ENCODE results near the gene SYCP1.
"Not testable (repeated sequence)": the region's sequence is repeated elsewhere in the genome, so short reads cannot be mapped to it uniquely, and the experiment has no call there.

The SYCP1 gene

DNA sequence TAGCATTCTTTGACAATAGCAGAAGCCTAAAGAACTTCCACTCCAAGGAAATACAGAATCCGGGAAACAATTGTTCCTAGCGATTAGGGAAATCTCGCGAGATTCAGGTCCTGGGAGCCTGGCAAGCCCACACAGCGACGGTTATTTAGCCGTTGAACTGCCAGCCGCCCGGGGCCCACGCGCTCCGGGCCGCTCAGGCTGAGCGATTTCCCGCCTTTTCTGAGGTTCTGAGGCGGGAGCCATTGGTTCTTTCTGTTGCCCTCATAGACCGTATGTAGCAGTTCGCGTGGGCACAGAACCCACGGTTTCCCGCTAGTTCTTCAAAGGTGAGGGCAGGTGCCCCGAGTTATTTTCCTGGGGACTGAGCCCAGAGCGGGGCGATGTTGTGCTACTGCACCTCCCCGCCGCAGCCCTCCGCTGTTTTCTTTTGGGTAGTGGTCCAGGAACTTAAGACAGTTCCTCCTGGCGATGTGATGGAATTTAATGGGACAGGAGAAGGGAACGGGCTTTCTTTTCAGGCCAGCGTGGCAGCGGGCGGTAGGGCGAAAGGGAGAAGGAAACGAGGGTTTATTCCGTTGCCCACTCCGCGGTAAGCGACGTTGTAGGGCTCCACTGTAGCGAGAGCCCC lies at the start of gene SYCP1:
Gene SYCP1 (plus strand): TSS at position 171 of the 628 bp plus-strand sequence. CDS start 602 bp downstream, outside the sequence.
- no peak for DNase-seq

GRCh38 chr1:114819869-114820268 lies 34.8 kb upstream of the SYCP1 start:
- DNase-seq = no peak

- no peak for DNase-seq
Observed at GRCh38 chr1:114820392-114820791, 34.3 kb upstream of the SYCP1 start.

- DNase-seq = no peak
Observed at GRCh38 chr1:114821978-114822377, 32.7 kb upstream of the SYCP1 start.

DNA sequence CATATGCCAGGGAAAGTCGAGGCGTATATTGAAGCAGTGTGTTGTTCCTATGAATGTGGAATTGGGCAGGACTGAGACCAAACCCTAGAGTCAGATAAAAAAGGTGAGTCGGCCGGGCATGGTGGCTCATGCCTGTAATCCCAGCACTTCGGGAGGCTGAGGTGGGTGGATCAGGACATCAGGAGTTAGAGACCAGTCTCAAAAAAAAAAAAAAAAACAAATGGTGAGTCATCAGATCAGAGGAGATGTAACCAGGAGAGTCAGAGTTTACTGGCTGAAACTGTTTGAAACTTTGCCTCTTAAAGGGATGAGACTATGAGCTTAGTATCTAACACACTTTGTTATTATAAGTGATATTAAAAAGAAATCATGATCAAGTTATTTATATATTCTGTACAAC lies 26.4 kb upstream of the SYCP1 start:
- no peak for DNase-seq

DNA sequence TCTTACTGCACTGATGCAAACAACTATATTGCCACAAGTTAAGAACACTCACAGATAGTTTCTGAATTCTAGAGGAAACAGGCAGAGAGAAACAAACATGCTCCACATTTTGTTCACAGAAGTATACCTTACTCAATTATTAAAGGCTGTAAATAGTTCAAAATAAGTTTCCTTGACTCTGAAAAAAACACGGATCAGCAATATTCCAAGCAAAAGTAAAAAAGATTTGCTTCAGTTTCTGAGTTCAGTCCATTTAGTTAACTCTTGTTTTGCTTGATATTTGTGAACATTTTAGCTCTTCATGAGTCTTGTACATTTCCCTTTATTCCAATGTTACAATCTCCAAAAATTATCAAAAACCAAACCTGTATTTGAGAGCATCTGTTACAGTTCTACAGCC lies 24.6 kb upstream of the SYCP1 start:
- not testable (repeated sequence) for DNase-seq

- DNase-seq = no peak
Observed at GRCh38 chr1:114831276-114831994, 23.2 kb upstream of the SYCP1 start.

- DNase-seq = no peak
Observed at GRCh38 chr1:114832057-114832456, 22.6 kb upstream of the SYCP1 start.

DNA sequence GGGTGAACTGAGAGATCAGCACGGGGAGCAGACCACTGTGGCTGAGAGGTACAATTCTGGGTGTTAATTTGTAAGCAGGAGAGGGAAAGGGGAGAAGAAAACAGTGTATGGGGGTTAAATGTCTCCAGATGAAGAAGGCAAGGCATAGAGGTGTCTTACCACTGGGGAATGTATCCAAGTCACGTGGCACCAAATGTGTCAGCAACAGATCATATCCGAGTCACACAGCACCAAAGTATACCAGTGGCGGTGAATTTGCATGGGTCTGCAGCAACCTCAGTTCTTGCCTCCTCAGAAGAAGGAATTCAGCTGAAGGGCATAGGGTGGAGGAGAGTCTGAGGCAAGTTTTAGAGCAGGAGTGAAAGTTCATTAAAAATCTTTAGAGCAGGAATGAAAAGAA lies 21.2 kb upstream of the SYCP1 start:
- DNase-seq = no peak

- no peak for DNase-seq
Observed at GRCh38 chr1:114844270-114844669, 10.4 kb upstream of the SYCP1 start.

- DNase-seq = no peak
Observed at GRCh38 chr1:114853584-114853983, 1.1 kb upstream of the SYCP1 start.

- DNase-seq = no peak
Observed at GRCh38 chr1:114861384-114861783, 6.7 kb downstream of the SYCP1 start.

GRCh38 chr1:114892194-114892918 lies 37.7 kb downstream of the SYCP1 start:
- no peak for DNase-seq

GRCh38 chr1:114896795-114897194 lies 42.1 kb downstream of the SYCP1 start:
- no peak for DNase-seq

DNA sequence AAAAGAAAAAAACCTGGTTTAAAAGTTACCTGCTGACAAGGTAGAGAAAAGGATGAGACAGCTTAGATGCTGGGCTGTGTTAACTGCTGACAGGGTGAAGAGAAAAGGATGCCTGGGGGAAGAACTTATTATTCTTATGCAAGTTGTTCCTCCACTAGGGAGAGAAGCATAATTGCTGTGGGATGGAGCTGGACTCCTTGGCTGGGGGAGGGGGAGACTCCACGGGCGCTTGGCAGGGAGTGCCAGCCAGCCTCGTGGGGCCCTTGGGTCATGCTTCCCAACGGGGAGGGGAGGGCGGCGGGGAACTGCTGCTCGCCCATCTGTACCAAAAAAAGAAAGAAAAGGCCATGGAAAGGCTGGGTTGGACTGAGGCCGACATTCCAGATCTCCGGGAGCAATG lies 47.2 kb downstream of the SYCP1 start:
- no peak for DNase-seq

GRCh38 chr1:114902343-114902742 lies 47.7 kb downstream of the SYCP1 start:
- DNase-seq = no peak

- no peak for DNase-seq
Observed at GRCh38 chr1:114903480-114903879, 48.8 kb downstream of the SYCP1 start.

- DNase-seq = not testable (repeated sequence)
Observed at GRCh38 chr1:114915720-114916119, 61.1 kb downstream of the SYCP1 start.

DNA sequence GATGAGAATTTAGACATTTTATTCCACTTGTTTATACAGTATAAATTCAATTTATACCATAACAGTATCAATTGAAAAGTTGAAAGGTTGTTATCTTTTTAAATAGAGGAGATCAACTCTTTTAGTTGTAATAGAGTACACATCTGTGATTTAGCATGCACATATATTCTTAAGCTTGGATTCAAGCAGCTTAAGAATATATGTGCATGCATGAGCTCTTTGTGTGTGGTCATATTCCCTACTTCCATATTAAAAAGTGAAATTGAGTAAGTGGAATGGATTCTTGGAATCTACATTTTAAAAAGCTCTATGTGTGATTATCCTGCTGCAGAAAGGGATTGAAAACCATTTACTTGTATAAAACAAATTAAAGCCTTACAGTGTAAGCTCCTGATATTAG lies 71.9 kb downstream of the SYCP1 start:
- no peak for DNase-seq

- DNase-seq = no peak
Observed at GRCh38 chr1:114927401-114927800, 72.7 kb downstream of the SYCP1 start.

- DNase-seq = peak; percentile 10
Observed at GRCh38 chr1:114956570-114956969, 101.9 kb downstream of the SYCP1 start.

- no peak for DNase-seq
Observed at GRCh38 chr1:114959423-114959822, 104.8 kb downstream of the SYCP1 start.

DNA sequence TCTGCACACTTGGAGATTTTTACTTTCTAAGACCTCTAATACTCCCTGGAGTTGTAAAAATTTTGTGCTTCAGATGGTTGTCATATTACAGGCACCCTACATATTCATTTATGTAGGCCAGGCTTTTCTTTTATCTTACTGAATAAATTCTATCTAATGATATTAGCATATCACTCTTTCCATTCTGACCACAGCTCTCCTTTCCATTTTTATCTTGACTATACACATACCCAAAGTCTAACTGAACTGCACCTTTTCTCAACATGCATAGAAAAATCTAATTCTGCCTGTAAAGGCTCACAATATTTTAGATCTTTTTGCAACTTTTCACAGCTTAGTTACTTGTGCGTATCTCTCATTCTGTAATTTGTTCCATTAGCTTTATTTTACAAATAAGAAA lies 122.2 kb downstream of the SYCP1 start:
- no peak for DNase-seq

DNA sequence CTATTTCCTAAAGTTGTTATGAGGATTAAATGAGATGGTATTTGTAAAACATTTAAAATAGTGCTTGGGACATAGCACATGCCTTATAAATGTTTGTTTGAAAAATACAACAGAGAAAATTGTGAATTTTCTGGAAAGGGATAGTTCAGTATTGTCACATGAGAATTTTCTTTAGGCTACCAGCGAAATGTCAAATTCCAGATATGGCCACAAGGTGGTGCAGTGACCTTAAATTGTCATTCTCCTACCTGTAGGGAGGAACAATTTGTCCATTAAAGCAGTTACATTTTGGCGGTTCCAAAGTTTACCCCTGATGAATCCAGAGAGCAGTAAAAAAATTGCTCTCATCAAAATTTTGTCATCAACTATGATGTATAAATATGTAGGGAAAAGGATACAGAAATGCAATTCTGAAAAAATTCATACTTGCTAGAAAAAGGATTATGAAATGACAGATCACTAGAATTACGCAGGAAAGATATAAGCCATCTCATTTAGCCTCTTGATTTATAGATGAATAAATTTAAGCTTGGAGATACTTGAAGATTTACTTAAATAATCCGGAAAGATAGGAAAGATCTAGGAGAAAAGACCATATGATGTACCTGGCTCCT lies 124.7 kb downstream of the SYCP1 start:
- DNase-seq = peak; percentile 7

Measured in GDM1 (cell line).